Suprapubic skin (tissue), 4 donors: Measurements from ENCODE around the gene SOX14. TPM values are rescaled to one million over a fixed set of nuclear protein-coding genes. Genes with fewer than 3 reads are reported as not detected.

Experiments used
- DNase-seq, 2 donors: peaks; one replicate each; pipeline ENCODE4 v3.0.0-alpha.2; 2019; ENCODE audit warnings: low spot score in 2 of 2
- H3K27ac ChIP-seq: fragments of 200-600 bp; sonication (generic); one replicate; pipeline ENCODE4 v1.5.1; 2019
- H3K27me3 ChIP-seq: fragments of 200-600 bp; sonication (generic); one replicate; pipeline ENCODE4 v1.5.1; 2019
- H3K36me3 ChIP-seq: fragments of 200-600 bp; sonication (generic); one replicate; pipeline ENCODE4 v1.5.1; 2019
- H3K4me1 ChIP-seq: fragments of 200-600 bp; sonication (generic); one replicate; pipeline ENCODE4 v1.5.1; 2019
- H3K4me3 ChIP-seq: fragments of 200-600 bp; sonication (generic); one replicate; pipeline ENCODE4 v1.5.1; 2019; ENCODE audit warnings: mild to moderate bottlenecking
- H3K9me3 ChIP-seq: fragments of 200-600 bp; sonication (generic); one replicate; pipeline ENCODE4 v1.5.1; 2019
- EP300 ChIP-seq: sonication (generic); formaldehyde crosslinking; IDR thresholded peaks from one replicate; pipeline ENCODE4 v1.6.1; 2017; ENCODE audit warnings: antibody characterized with exemption
- POLR2A ChIP-seq, 2 donors: fragments of 450-650 bp; IDR thresholded peaks; one replicate each; pipeline ENCODE4 v1.6.1; 2017; ENCODE audit warnings: antibody characterized with exemption in 2 of 2, mild to moderate bottlenecking in 2 of 2, moderate library complexity in 2 of 2
- POLR2AphosphoS5 ChIP-seq, 3 donors: sonication (generic); formaldehyde crosslinking; IDR thresholded peaks; one replicate each; pipeline ENCODE4 v1.6.1; 2017; ENCODE audit warnings: antibody characterized with exemption in 3 of 3
- WGBS: methylation state at CpG from one replicate; pipeline ENCODE4 v1.1.5; 2018; 5-methylcytosine and 5-hydroxymethylcytosine counted together
- total RNA-seq, 4 donors: library from RNA; depleted of rRNA; stranded (reverse); fragments of >200 nt; gene quantifications; one replicate each; pipeline ENCODE4 v1.1.0, GENCODE V29; 2016
- TF ChIP-seq, protein P1 (sequence below), 2 donors: fragments of 200-600 bp in 1 of 2; fragments of 450-650 bp in 1 of 2; sonication (generic) in 1 of 2; IDR thresholded peaks; one replicate each; pipeline ENCODE4 v1.5.1; 2016 to 2019; ENCODE audit warnings: antibody characterized with exemption in 2 of 2, mild to moderate bottlenecking in 1 of 2, moderate library complexity in 1 of 2

The SOX14 gene
- total RNA-seq, 4 donors from 2014 or later = not detected

DNA sequence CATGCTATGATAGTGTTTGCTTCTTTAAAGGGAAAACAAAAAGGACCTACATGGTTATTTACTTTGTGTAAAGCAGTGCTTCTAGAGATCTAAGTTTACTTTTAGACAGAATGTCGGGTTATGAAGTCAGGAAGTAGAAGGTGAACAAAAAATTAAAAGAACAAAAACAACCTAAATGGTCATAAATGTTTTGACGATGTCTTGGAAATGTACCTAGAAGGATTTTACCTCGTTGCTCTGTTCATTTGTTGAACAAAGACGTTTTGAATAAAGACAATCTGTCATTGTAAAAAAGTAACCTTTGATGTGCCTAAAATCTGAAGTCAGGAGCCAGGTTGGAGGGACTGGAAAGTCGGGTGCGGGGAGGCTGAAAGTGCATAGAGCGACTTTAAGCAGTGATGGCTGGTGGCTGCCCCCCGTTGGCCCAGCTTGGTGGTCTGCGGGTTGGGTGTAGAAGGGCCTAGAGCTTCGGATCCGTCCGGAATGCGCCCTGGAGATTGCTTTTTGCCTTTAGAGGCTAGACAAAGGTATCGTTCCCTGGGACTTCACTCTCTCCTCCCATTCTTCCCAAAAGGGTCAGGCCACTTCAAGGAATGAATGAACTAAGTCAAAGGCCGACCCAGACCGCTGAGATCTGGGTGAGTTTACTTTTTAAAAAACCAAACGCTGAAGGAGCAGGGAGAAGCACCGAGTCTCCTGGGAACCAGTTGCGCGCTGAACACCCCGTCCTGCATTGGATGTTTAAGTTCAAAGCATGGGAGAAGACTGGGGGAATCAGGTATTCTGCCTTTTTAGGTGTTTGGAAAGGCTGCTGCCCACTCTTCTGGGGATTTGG lies 2.1 kb downstream of the SOX14 start:
- Histone ChIP-seq H3K9me3 (no peaks in the 10 kb centered on the region), H3K4me1 (peaks cover 73% of the 10 kb centered on the region), H3K27ac (no peak overlapping the region), H3K27me3 (peaks cover 100% of the 10 kb centered on the region), H3K36me3 (no peaks in the 10 kb centered on the region), H3K4me3 (no peak overlapping the region)
- TF ChIP-seq, protein P1, sequence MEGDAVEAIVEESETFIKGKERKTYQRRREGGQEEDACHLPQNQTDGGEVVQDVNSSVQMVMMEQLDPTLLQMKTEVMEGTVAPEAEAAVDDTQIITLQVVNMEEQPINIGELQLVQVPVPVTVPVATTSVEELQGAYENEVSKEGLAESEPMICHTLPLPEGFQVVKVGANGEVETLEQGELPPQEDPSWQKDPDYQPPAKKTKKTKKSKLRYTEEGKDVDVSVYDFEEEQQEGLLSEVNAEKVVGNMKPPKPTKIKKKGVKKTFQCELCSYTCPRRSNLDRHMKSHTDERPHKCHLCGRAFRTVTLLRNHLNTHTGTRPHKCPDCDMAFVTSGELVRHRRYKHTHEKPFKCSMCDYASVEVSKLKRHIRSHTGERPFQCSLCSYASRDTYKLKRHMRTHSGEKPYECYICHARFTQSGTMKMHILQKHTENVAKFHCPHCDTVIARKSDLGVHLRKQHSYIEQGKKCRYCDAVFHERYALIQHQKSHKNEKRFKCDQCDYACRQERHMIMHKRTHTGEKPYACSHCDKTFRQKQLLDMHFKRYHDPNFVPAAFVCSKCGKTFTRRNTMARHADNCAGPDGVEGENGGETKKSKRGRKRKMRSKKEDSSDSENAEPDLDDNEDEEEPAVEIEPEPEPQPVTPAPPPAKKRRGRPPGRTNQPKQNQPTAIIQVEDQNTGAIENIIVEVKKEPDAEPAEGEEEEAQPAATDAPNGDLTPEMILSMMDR (IDR thresholded peaks at IDR 0.05) = no peak
- TF ChIP-seq EP300 = no peak
- no peak for TF ChIP-seq POLR2AphosphoS5 (IDR thresholded peaks at IDR 0.05)
- TF ChIP-seq POLR2A (IDR thresholded peaks at IDR 0.05) = no peak
- no peak for DNase-seq
- 6% methylated on average over 21 of the region's 21 CpGs for WGBS

- H3K27me3 ChIP-seq = peaks cover 100% of the 10 kb centered on the region
- no peak overlapping the region for H3K4me3 ChIP-seq
- WGBS = 5% methylated on average over 22 of the region's 22 CpGs
- H3K9me3 ChIP-seq = no peaks in the 10 kb centered on the region
- peaks cover 77% of the 10 kb centered on the region for H3K4me1 ChIP-seq
- no peak for DNase-seq
- no peak for TF ChIP-seq POLR2A (IDR thresholded peaks at IDR 0.05)
- TF ChIP-seq, protein P1 (IDR thresholded peaks at IDR 0.05) = no peak
- TF ChIP-seq EP300 = no peak
- no peak for TF ChIP-seq POLR2AphosphoS5 (IDR thresholded peaks at IDR 0.05)
- H3K36me3 ChIP-seq = no peaks in the 10 kb centered on the region
- no peak overlapping the region for H3K27ac ChIP-seq
These were observed 2.9 kb downstream of the SOX14 start for GRCh38 chr3:137766876-137767537.

DNA sequence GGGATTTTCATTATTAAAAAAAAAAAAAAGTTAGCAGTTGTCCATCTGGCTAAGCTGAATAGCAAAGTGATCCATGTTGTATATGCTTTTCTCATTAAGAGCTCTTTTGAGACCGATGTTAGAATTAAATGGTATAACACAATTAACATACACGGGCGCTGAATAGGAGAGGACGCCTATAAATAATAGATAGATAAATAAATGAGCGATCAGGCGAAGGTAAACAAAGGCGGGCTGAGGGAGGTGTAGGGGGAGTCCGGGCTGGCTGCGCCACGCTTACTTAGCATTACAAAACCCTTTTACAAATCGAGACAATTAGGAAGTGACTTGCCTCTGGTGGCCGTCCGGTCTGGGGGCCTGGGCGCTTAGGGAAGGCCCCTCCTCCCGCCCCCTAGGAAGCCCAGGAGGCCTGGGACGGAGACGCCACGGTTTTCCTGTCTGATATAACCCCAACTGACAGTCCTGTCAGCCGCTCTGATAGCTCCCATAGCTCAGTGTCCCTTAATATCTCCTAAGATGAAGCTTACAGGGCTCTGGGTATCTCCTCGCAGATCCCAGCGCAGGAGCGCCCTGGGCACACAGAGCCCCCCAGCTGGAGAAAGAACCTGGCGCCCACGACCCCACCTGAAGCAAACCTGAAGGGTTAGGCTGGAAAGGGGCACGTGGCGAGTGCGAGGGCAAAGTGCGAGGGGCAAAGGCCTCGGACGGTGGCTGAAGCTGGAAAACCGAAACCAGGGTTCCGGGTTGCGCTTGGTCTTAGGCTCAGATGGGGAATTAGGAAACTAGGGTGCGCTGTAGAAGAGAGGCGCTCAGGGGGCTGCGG lies 3.6 kb downstream of the SOX14 start:
- H3K4me1 ChIP-seq = peaks cover 80% of the 10 kb centered on the region
- peak overlapping the region; percentile 54 for H3K4me3 ChIP-seq
- no peaks in the 10 kb centered on the region for H3K9me3 ChIP-seq
- no peak overlapping the region for H3K27ac ChIP-seq
- TF ChIP-seq POLR2AphosphoS5 (IDR thresholded peaks at IDR 0.05) (no peak), POLR2A (IDR thresholded peaks at IDR 0.05) (no peak), EP300 (no peak)
- TF ChIP-seq, protein P1 (IDR thresholded peaks at IDR 0.05) = no peak
- no peaks in the 10 kb centered on the region for H3K36me3 ChIP-seq
- 2% methylated on average over 24 of the region's 36 CpGs for WGBS
- DNase-seq = no peak
- peaks cover 100% of the 10 kb centered on the region for H3K27me3 ChIP-seq

DNA sequence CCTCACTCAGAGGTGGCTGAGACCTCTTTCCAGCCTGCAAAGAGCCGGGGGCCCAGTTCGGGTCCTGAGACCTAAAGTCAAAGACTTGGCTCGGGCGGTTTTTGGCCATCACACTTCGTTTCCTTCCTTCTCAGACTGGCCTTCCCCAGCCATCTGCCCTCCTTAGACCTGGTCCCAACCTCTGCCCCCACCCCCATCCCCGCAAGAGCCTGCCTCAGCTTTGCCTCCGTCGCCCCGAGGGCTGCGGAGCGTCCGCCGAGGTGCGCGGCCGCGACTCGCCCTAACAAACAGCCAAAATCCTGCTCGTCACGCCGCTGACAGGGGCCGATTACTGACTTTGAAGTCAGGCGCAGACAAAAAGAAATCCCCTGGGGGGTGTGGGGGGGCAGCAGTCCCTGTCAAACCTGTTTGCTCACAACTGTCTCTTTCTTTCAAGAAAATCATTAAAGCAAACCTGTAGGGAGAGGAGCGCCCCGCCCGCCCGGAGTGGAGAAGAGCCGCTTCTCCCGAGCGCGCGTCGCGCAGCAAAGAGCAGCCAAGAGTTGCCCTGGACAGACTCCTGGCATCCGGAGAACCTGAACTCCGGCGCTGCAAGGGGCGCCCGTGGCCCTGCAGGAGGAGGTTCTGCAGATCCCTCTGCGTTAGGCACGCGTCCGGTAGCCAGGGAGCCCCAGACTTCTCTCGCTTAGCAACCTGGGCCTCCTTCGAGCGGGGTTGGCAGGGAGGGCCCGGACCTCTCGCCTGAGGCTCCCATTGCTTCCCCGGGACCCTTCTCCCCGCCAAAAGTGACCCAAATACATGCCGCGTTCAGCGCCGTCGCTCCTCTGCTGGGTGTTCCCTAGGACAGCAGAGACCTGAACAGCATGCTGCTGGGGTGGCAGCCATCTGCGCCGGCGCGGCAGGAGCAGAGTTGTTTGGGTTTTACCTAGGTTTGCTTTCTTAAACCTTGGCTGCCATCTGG lies 4.5 kb downstream of the SOX14 start:
- H3K27me3 ChIP-seq = peaks cover 100% of the 10 kb centered on the region
- no peak for DNase-seq

More for the DNA sequence above, 4.5 kb downstream of the SOX14 start:
- Histone ChIP-seq H3K36me3 (no peaks in the 10 kb centered on the region), H3K9me3 (no peaks in the 10 kb centered on the region), H3K4me3 (peak overlapping the region; percentile 54), H3K27ac (no peak overlapping the region), H3K4me1 (peaks cover 71% of the 10 kb centered on the region)
- TF ChIP-seq, protein P1 (IDR thresholded peaks at IDR 0.05) = no peak
- TF ChIP-seq EP300 (no peak), POLR2AphosphoS5 (IDR thresholded peaks at IDR 0.05) (no peak), POLR2A (IDR thresholded peaks at IDR 0.05) (no peak)
- 1% methylated on average over 18 of the region's 59 CpGs for WGBS
